GM21360 (cell line): Measurements from ENCODE around the gene FAM168B.
"Not testable (repeated sequence)": the region's sequence is repeated elsewhere in the genome, so short reads cannot be mapped to it uniquely, and the experiment has no call there.

Source experiments
- ATAC-seq: cut with Tn5 transposase; IDR thresholded peaks from one replicate; pipeline ENCODE4 v1.9.1; 2021; ENCODE audit warnings: mild to moderate bottlenecking, moderate library complexity; ENCODE audit not compliant: unreplicated experiment

Gene FAM168B

DNA sequence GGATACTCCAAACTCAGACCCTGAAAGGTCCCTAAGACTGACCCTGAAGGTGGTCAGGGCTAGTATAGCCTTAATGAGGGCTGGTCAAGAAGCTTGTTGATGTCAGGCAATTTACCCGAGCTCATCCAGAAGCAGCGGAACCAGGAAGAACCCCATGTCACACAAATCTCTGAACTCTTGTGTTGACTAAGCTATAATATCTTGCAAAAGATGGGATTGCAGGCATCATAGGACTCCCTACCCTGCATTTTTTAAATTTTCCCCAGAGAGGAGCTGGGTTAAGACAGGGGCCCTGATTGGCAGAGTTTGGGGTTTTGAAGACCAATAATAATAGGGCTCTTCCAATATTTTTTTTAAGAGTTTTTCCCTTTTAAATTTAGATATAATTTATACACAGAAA is 9.9 kb upstream of the FAM168B start:
- ATAC-seq: no peak

DNA sequence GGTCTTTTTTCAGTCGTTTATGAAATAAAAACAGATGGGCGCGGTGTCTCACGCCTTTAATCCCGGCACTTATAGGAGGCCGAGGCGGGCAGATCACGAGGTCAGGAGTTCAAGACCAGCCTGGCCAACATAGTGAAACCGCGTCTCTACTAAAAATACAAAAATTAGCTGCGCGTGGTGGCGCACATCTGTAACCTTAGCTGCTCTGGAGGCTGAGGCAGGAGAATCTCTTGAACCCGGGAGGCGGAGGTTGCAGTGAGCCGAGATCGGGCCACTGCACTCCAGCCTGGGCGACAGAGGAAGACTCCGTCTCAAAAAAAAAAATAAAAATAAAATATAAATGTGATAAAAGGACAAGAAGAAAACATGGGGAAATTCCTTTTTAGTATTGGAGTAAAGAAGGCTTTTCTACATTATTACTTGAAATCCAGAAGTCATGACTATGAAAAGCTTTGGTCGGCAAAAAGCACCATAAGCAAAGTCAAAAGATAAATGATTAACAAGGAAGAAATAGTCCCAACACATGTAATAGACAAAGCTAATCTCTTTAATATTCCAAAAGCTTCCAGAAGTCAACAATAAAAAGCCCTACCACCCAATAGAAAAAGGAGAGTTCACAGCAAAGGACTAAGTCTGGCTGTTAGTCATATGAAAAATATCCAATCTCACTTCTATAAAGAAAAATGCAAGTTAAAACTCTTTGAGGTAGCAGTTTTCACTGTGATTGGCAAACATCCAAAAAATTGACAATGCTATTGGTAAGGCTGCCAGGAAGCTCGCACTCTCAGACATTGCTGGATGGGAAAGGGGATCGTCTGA is 1.4 kb upstream of the FAM168B start:
- no peak for ATAC-seq

DNA sequence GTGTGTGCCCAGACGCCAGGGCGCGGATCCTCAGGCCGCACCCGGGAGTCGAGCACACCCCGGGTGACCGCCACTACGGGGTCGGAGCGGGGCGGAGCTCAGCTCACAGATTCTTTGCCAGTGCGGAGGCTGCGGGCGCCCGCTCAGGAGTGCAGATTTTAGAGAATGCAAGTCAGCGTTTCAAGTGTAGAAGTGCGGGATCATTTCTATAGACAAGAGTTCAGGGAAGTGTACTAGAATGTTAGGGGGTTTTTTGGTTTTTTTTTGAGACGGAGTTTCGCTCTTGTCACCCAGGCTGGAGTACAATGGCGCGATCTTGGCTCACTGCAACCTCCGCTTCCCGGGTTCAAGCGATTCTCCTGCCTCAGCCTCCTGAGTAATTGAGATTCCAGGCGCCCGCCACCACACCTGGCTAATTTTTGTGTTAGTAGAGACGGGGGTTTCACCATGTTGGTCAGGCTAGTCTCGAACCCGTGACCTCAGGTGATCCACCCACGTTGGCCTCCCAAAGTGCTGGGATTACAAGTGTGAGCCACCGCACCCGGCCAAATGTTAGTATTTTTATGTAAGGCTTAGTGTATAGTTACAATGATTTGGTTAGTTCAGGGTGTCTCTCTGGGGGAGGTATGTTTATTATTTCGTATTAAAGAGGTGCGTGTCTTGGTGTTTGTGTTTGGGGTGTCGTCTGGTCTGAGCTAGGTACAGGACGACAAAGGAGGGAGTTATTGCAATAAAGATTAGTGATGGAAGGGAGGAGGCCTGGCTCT is 619 bp upstream of the FAM168B start:
- peak; percentile 72 for ATAC-seq

DNA sequence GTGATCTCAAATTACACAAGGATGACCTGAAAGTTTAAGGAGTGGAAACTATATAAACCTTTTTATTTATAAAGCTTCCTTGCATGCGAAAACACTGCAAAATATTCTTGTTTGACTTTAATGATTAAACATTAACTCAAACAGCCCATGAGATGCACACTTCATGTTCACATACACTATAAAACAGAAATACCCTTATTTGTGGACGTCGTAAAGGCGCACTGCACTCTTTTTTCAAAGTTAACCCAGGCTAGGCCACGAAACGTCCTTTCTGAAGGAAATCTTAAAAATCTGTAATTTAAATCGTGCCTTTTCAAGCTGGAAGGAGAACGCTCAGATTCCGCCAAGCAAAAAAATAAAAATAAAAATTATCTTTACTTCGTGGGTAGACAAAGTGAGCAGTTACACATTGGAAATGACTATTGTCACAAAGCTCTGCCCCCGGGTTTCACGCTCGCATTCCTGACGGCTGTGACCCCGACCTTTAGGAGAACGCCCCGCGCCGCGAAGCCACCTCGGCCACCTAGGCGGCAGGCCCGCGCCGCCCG is 728 bp downstream of the FAM168B start:
- no peak for ATAC-seq

DNA sequence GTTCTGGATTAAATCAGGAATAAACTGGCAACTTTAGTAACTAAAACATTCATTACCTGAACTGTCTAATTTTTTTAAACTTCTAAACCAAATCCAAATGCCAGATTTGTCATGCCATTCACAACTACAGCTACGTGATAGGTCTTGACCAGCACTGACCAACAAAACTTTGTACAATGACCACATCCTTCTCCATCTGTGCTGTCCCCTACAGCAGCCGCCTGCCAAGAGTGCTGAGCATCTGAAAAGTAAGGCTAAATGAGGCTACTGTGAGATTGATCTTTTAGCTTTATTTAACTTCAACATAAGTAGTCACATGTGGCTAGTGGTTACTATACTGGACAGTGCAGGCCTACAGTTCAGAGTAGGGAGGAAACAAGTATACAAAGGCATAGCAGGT is 7.6 kb downstream of the FAM168B start:
- no peak for ATAC-seq

DNA sequence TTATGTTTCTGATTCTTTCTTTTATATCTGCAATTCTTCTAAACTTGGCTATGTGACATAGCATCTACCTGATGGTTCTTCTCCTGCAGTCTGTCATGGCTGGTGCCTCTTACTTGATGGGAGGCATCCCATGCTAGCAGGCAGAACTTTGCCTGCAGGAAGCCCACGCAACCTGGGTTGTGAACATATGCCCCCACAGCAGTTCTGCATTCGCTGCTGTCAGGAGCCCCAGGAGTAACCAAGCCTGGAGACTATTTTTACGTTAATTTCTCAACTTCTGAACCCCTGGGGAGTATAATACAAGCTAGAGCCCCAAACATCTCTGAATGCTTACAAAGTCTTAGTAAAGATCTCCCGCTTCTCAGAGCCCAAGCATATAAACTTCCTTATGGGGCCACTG is 12.1 kb downstream of the FAM168B start:
- ATAC-seq: no peak

DNA sequence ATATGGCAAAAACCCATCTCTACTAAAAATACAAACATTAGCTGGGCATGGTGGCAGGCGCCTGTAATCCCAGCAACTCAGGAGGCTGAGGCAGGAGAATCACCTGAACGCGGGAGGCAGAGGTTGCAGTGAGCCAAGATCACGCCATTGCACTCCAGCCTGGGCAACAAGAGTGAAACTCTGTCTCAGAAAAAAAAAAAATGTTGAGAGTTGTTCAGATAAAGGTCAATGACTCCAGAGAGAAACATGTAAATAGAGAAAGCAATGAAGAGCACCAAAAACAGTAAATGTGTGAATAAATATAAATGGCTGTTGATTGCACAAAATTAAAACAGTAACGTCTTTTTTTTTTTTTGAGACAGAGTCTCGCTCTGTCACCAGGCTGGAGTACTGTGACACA is 13.3 kb downstream of the FAM168B start:
- ATAC-seq: not testable (repeated sequence)

DNA sequence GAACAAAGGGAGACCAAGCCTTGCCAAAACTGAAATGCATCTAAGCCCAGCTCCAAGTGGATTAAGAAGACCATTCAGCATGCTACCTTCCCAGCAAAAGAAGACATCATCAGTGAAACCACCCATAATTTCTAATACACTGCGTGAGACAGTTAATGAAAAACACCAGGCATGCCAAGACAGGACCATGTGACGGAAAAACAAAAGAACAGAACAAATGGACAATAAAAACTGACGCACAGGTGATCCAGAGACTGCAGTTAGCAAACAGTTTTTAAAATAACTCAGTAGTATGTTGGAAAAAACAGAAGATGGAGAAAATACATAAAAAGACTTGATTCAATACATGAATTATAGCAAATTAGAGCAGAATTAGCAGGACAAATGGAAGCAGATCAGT is 15.3 kb downstream of the FAM168B start:
- ATAC-seq: no peak

DNA sequence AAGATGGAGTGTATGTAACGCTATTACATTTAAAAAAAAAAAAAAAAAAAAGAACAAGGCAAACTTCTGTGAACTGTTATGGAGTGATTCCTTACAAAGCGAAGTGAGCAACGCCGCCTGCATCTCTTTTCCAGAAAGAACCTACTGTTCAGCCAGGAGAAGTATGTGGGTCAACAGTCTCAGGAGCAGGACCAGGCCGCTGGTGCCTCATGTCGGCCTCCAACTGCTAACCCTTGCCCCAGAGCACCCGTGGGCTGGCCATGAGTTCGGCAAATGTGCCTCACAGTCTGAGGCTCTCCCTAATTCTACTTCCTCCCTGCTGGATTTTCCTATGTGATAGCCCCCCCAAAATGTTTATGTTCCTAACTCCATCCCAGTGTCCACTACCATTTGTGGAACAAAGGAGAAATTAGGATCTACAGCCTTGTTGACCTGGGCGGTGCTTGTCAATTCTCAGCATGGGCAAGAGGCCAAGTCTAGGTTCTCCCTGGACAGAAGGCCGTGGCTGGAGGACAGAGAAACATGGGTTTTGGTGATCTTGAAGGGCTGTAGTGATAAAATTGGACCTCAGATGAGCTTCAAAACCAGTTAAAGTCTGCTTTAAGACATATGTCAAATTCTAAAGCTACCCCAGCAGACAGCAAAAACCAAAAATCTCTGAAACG is 15.9 kb downstream of the FAM168B start:
- ATAC-seq: no peak

DNA sequence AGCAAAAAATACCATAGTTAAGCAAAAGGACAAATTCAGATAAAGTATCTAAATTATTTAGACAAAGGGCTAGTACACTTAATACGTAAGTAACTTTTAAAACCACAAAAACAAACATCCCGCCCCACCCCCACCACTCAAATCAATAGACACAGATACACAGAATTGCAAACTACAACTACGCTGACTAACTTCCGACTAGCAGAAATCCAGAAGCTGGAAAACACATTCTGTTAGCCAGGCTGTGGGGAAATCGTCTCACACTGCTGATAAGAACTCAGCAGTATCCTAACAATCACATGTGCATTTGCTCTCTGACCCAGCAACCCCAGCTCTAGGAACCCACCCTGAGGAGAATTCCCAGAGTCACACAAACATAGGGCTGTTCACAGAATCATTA is 16.6 kb downstream of the FAM168B start:
- no peak for ATAC-seq

DNA sequence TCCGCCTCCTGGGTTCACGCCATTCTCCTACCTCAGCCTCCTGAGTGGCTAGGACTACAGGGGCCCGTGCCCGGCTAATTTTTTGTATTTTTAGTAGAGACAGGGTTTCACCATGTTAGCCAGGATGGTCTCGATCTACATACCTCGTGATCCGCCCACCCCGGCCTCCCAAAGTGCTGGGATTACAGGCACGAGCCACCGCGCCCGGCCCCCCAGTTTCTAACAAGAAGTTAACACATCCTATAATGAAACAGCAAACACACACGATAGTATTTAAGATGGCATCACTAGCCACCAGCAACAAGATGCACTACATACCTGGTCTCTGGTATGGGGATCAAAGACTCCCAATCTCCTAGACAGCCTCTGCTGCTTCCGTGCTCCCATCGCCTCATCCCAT is 17.7 kb downstream of the FAM168B start:
- not testable (repeated sequence) for ATAC-seq

DNA sequence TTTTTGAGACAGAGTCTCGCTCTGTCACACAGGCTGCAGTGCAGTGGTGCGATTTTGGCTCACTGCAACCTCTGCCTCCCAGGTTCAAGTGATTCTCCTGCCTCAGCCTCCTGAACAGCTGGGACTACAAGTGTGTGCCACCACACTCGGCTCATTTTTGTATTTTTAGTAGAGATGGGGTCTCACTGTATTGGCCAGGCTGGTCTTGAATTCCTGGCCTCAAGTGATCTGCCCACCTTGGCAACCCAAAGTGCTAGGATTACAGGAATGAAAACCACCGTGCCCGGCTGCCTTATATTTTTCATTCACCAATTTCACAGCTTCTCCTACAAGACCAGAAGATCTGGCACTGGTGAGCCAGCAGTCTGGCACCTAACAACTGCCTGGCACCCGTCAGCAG is 25.1 kb downstream of the FAM168B start:
- ATAC-seq: not testable (repeated sequence)

DNA sequence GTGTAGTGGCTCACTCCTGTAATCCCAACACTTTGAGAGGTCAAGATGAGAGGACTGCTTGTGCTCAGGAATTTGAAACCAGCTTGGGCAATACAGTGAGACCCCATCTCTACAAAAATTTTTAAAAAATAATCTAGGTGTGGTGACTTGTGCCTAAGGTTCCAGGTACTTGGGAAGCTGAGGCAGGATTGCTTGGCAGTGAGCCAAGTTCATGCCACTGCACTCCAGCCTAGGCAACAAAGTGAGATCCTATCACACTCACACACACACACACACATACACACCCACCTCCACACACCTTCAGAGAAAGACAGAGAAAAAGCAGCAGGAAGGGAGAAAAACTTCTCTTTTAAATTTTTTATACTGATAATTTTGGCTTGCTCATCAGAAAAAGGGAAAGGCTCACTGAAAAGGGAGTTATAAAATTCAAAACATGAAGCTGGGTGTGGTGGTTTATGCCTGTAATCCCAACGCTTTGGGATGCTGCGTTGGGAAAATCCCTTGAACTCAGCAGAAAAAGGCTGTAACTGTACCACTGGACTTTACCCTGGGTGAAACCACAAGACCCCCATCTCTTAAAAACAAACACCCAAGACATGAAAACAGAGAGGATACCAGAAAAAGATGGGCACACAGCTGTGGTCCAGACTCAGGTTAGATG is 25.7 kb downstream of the FAM168B start:
- ATAC-seq: no peak

DNA sequence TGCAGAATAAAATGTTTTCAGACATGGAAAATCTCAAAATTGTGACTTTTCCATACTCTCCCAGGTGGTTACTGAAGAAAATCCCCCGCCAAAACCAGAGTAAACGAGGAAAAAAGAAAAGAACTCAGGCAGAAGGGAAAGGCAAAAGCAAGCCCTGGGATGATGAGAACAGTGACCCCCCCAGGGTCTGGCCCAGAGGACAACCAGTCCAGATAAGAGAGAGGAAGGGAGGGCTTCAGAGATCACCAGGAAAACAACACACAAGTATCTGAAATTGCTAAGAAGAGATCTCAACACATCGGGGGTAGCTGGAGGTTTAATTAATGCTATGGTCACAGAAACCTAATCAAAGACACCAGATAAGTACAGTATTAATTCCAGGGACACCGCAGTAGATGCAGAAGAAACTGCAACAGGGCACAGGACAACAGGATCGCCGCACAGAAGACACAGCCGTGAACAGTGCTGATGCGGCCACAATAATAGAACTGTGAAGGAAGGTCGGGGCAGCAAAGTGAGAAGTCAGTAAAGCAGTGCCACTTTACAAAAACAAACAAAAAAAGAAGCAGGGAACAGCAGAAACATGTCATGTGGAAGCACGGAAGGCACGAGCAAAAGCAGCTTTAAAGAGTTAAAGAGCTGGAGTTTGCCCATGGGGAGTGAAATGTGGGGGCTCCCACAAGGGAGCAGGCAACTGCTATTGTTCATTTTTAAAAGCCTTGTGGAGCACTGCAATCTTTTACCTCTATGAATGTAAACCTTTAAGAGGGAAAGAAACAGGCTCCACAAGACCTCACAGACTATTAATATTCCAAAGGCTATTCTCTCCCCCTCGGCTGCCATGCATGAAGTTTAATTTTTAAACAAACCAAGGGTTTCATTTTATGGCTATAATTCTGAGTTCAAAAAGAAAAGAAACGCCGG is 28.4 kb downstream of the FAM168B start:
- ATAC-seq: no peak

DNA sequence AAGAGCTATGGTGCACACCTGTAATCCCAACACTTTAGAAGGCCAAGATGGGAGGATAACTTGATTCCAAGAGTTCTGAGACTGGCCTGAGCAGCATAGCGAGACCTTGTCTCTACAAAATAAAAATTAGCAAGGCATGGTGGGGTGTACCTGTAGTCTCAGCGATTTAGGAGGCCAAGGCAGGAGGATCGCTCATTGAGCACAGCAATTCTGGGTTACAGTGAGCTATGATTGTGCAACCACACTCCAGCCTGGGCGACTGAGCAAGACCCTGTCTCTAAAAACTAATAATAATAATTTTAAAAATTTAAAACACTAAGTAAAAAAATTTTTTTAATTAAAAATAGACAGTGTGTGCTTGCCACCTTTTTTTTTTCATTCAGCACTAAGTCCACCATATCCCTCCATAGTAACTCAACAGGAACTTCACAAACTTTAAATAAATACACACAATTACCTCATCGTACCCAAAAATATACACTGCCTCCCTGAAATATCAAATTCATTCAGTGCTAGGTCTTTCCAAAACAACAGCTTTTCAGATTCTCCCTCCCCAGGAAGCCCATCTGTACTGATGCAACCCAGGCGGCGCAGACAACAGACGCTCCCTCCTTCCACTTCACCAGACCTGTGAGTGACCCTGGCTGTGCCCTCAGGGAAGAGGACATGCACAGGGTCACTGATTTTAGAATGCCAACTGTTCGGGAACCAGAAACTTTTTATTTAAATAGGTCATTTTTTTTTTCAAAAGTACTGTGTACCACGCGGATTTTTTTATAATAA is 29.6 kb downstream of the FAM168B start:
- ATAC-seq: no peak

DNA sequence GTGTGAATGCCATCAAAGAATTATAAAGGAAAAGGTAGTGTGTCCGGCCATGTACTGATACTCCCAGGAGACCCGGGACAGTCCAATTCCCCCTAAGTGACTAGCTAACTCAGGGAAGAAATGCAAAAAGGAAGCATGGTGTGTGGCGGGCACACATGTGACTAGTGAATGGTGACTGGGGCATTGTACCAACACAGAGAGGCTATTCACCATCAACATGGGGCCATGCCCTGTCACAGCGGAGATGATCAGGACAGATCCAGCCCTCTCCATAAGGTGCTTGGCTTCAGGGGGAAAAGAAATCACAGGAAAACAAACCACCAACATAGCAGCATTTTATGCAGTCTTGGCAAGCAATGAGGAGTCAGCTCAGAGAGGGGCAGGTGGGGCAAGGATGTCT is 34.3 kb downstream of the FAM168B start:
- ATAC-seq: no peak

DNA sequence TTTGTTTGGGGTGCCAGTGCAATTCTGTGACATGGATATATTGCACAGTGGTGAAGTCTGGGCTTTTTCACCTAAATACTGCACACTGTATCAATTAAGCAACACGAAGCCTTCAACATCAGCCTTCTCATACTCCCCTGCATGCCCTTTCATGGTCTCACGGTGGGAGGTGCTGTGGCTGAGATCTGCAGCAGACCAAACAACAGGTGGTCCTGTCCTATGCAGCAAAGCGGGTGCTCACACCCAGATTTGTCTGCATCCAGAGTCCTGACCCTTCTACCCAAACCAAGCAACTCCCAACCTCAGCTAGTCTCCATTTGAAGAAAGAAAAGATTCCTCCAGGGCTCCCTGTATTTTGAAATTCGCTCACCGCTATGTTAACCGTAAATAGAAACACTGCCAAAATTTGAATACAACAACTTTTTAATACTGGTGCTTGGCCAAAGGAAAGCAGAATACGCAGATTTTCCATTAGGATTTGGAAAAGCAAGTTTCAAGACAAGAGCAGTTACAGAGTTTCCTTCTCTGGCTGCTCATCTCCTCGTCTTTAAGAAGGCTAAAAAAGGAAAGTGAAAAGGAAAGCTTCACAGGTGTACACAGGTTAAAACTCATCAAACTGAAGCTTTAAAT is 34.9 kb downstream of the FAM168B start:
- no peak for ATAC-seq

DNA sequence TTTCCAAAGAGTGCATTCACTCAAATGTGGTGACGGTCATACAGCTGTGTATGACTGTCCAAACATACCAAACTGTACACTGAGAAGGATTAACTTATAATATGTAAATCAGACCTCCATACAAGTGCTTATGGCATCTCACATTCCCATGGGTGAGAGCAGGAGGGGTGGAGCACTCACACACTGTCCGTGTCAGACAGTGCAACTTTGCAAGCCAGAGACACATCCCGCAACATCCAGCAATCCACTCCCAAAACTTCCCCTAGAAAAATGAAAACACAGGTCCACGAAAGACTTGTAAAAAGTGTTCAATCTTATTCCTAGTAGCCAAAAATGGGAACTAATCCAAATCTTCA is 36.4 kb downstream of the FAM168B start:
- no peak for ATAC-seq
